Ovary (tissue), 9 donors: ENCODE results near the gene TKTL1. TPM values are rescaled to one million over a fixed set of nuclear protein-coding genes. Genes with fewer than 3 reads are reported as not detected.
A peak's percentile ranks its signal among the peaks of the same experiment; 100 is the strongest.

Source experiments
- DNase-seq, 5 donors: peaks; one replicate each; pipeline ENCODE4 v3.0.0-alpha.2; 2019 to 2020
- H3K27ac ChIP-seq, 2 donors: fragments of 200-600 bp; one replicate each; pipeline versions ENCODE4 v1.5.1 to v1.8.0; 2019 to 2022
- H3K27me3 ChIP-seq: fragments of 200-600 bp; one replicate; pipeline ENCODE4 v1.8.0; 2022
- H3K36me3 ChIP-seq: fragments of 200-600 bp; sonication (generic); one replicate; pipeline ENCODE4 v1.5.1; 2019
- H3K4me1 ChIP-seq: one replicate; pipeline ENCODE4 v1.8.1; 2013; ENCODE audit warnings: mild to moderate bottlenecking, moderate library complexity; ENCODE audit not compliant: insufficient read depth
- H3K4me3 ChIP-seq: fragments of 200-600 bp; sonication (generic); one replicate; pipeline ENCODE4 v1.5.1; 2017
- H3K9me3 ChIP-seq, 2 donors: fragments of 200-600 bp in 1 of 2; sonication (generic) in 1 of 2; one replicate each; pipeline versions ENCODE4 v1.5.1 to v1.8.1; 2013 to 2019; ENCODE audit warnings: mild to moderate bottlenecking in 1 of 2, moderate library complexity in 1 of 2
- CTCF ChIP-seq, 3 donors: fragments of 450-650 bp in 2 of 3; fragments of 200-600 bp in 1 of 3; IDR thresholded peaks; one replicate each; pipeline versions ENCODE4 v1.5.1 to v1.8.0; 2016 to 2022; ENCODE audit warnings: antibody characterized with exemption in 3 of 3, mild to moderate bottlenecking in 1 of 3
- EP300 ChIP-seq: sonication (generic); formaldehyde crosslinking; IDR thresholded peaks from one replicate; pipeline ENCODE4 v1.6.1; 2017; ENCODE audit warnings: antibody characterized with exemption
- POLR2A ChIP-seq: fragments of 450-650 bp; IDR thresholded peaks from one replicate; pipeline ENCODE4 v1.6.1; 2017; ENCODE audit warnings: antibody characterized with exemption, mild to moderate bottlenecking, moderate library complexity
- WGBS, 3 donors: extraction: QIAGEN DNeasy Blood & Tissue Kit in 1 of 3; methylation state at CpG; one replicate each; pipeline versions ENCODE4 v1.1.5 to v1.1.7; 2013 to 2017; 5-methylcytosine and 5-hydroxymethylcytosine counted together
- intact Hi-C, 4 donors: fragments of 100-400 bp; cut with DNase I; formaldehyde crosslinking; loops; one replicate each; pipeline versions ENCODE4 v1.11.0 to v1.15.1; 2022 to 2023
- polyA plus RNA-seq, 2 donors: library from polyadenylated mRNA; stranded (reverse); fragments of 200-250 nt in 1 of 2; fragments of 350-450 nt in 1 of 2; fragmentation: Illumina TruSeq in 1 of 2; extraction: RNeasy Lipid Tissue Mini Kit (QIAGEN cat#74804) in 1 of 2; gene quantifications; one replicate each; pipeline ENCODE4 v1.2.3, GENCODE V29; 2013 to 2014
- total RNA-seq, 7 donors: library from RNA; depleted of rRNA in 2 of 7; stranded (reverse); fragments of >200 nt in 2 of 7; fragmentation: NEBNext Ultra II Directional in 3 of 7; extraction: Animal tissue kit (Norgen Biotek cat#: 25700) in 3 of 7; gene quantifications; one replicate each; pipeline versions ENCODE4 v1.1.0 to v1.2.4, GENCODE V29; 2016 to 2023
- donor health status: DM: no; HTN: no; CAD: no; lungs with moderate emphysema.
- donor health status: DM: no; HTN: no; CAD: no.
- donor health status: Bipolar disorder and iron deficiency.
- donor health status: DM: yes; HTN: yes; CAD: no.
- donor health status: DM: no; HTN: no; CAD: no.
- donor health status: DM: yes; HTN: yes; CAD: no.

TKTL1 gene
- total and polyA plus RNA-seq, 9 donors, result 0.12 to 0.91 (median 0.30) TPM; not detected in 3

GRCh38 chrX:154365997-154366665, 70.5 kb downstream of the TKTL1 start:
- H3K4me1 ChIP-seq, result peaks cover 8% of the 10 kb centered on the region
- H3K9me3 ChIP-seq, result no peaks in the 10 kb centered on the region
- intact Hi-C loops, result no loop called here
- no peak for DNase-seq
- H3K27me3 ChIP-seq, result no peaks in the 10 kb centered on the region
- H3K4me3 ChIP-seq, result no peak overlapping the region
- no peak for TF ChIP-seq EP300
- no peak for TF ChIP-seq POLR2A
- TF ChIP-seq CTCF (IDR thresholded peaks at IDR 0.05), result no peak
- H3K27ac ChIP-seq, result no peak overlapping the region
- 76 to 77% (median 77%) methylated on average over 31 to 32 of the region's 32 CpGs for WGBS, 3 donors
- no peaks in the 10 kb centered on the region for H3K36me3 ChIP-seq

DNA sequence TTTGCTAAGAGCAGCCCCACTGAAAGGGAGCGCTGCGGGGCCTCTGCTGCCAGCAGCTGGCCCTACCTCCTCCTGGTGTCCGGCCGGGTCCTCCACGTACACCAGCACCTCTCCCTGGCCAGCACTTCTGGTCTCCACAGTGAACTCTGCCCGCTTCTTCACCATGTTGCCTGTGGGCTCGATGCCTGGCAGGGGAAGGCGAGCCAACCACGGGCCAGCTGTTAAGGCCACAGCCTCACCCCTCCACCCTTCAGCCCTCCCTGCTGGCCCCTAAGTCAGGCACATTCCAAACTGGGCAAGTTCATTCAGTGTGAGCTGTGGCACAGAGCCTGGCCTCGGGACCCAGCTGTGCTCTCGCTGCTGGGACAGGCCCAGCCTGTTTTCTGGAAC, 71.1 kb downstream of the TKTL1 start:
- 59 to 83% (median 74%) methylated on average over 8 to 11 of the region's 11 CpGs for WGBS, 3 donors
- no peaks in the 10 kb centered on the region for H3K36me3 ChIP-seq
- H3K4me1 ChIP-seq, result peaks cover 8% of the 10 kb centered on the region
- H3K27me3 ChIP-seq, result no peaks in the 10 kb centered on the region
- peak overlapping the region in 1 of 2 donors; percentile 16 for H3K27ac ChIP-seq
- H3K9me3 ChIP-seq, result no peaks in the 10 kb centered on the region
- no peak for TF ChIP-seq POLR2A
- no peak for DNase-seq
- intact Hi-C loops, result no loop called here
- H3K4me3 ChIP-seq, result no peak overlapping the region

DNA sequence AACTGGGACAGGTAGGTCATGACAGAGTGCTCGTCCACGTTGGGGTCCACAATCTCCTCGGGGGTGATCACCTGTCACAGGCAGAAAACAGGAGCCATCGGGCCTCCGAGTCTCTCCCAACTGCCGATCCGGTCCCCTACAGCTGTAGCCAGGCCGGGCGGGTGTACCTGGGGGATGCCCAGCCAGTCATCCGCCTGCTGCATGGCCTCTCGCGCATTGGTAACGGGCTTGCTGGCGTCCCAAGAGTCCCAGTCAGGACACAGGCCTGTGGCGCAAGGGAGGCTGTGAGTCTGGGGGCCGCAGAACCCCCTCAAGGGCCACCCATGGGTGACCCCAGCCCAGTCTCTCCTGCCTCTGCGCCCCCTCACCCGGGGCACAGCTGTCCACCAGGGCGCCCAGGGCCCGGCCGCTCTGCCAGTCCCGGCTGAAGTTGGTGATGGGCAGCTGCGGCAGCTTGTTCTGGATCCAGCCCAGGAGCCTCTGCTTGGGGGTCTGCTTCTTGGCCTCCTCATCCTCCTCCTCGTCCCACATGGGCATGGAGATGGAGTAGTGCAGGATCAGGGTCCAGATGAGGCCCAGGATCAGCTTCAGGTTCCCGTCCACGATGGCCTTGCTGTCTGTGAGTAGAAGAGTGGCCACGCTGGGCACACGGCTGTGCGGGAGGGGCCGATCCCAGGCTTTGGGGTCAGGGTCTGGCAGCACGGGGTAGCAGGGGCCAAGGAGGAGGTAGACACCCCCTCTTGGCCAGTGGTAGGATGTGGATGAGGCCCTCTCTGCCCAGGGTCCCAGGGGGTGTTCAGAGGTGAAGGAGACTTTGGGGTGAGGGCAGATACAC, 72.1 kb downstream of the TKTL1 start:
- H3K9me3 ChIP-seq, result no peaks in the 10 kb centered on the region
- H3K27ac ChIP-seq, result peak overlapping the region; percentile 87 to 90
- no peaks in the 10 kb centered on the region for H3K36me3 ChIP-seq
- TF ChIP-seq CTCF (IDR thresholded peaks at IDR 0.05) (no peak), POLR2A (no peak), EP300 (no peak)
- intact Hi-C loops, result no loop called here
- no peaks in the 10 kb centered on the region for H3K27me3 ChIP-seq
- peaks cover 8% of the 10 kb centered on the region for H3K4me1 ChIP-seq
- WGBS, 3 donors, result 66 to 76% (median 71%) methylated on average over 25 to 31 of the region's 31 CpGs
- DNase-seq, result no peak
- H3K4me3 ChIP-seq, result no peak overlapping the region

DNA sequence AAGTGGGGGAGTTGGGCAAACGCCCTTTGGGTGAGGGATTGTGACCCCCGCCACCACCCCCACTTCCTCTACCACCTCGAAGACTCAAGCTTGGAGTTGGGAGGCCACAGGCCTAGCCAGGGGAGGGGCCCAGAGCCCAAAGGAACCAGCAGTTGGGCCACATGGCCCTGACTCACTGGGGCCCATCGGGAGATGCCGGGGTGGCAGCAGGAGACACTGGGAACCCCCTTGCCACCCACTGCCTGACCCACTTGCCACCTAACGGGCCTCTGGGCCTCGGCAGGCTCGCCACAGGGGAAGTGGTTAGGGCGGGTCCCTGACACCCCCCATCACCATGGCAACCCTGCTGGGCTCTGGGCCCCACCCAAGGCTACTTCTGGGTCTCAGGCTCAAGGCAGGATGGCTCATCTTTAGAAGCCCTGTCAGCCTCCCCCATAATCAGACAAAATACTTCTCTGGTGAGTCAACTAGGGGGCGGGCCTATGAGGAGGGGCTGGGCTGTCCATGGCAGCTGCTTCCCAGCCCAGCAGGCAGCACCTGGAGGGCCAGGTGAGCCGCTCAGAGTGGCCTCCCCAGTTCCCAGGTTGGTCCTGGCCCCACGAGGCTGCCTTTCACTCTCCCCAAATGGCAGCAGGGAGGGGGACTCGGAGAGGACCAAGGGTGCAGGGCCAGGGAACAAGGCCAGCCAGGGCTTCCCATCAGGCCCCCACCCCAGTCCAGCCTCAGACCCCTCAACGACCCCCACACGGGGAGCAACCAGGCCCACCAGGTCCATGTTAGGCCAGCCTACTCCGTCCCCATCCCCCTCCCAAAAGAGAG, 73.2 kb downstream of the TKTL1 start:
- H3K36me3 ChIP-seq, result no peaks in the 10 kb centered on the region
- TF ChIP-seq POLR2A (peak; percentile 13), CTCF (IDR thresholded peaks at IDR 0.05) (no peak)
- peak; percentile 81 to 90 (median 83) for DNase-seq
- intact Hi-C loops, result no loop called here
- peak overlapping the region; percentile 87 to 90 for H3K27ac ChIP-seq
- H3K9me3 ChIP-seq, result no peaks in the 10 kb centered on the region
- WGBS, 3 donors, result 35 to 51% (median 41%) methylated on average over 11 to 16 of the region's 16 CpGs
- no peaks in the 10 kb centered on the region for H3K27me3 ChIP-seq
- H3K4me3 ChIP-seq, result peak overlapping the region; percentile 55
- H3K4me1 ChIP-seq, result peaks cover 8% of the 10 kb centered on the region
